NCI-H2196 treated with DMSO at 0.1 percent for 48 hours (cell line): ENCODE data around the gene C14orf39.
"Not testable (repeated sequence)": the region's sequence is repeated elsewhere in the genome, so short reads cannot be mapped to it uniquely, and the experiment has no call there.

Experiments
- DNase-seq: peaks from one replicate; lab custom pipeline; 2025; ENCODE audit not compliant: unreplicated experiment; lab: John Stamatoyannopoulos, UW

C14orf39 gene

GRCh38 chr14:60490270-60490669, 4.4 kb upstream of the C14orf39 start:
- DNase-seq: no peak

GRCh38 chr14:60488175-60488574, 2.3 kb upstream of the C14orf39 start:
- DNase-seq: no peak

GRCh38 chr14:60487211-60487610, 1.3 kb upstream of the C14orf39 start:
- no peak for DNase-seq

- no peak for DNase-seq
Observed at GRCh38 chr14:60485057-60485597, 736 bp downstream of the C14orf39 start.

- DNase-seq: no peak
Observed at GRCh38 chr14:60482743-60483142, 3.1 kb downstream of the C14orf39 start.

GRCh38 chr14:60480248-60480647, 5.6 kb downstream of the C14orf39 start:
- DNase-seq: not testable (repeated sequence)

GRCh38 chr14:60455875-60456274, 30.0 kb downstream of the C14orf39 start:
- DNase-seq: no peak

GRCh38 chr14:60430276-60430675, 55.6 kb downstream of the C14orf39 start:
- no peak for DNase-seq

GRCh38 chr14:60420050-60420449, 65.8 kb downstream of the C14orf39 start:
- DNase-seq: no peak

- not testable (repeated sequence) for DNase-seq
Observed at GRCh38 chr14:60397550-60397949, 88.3 kb downstream of the C14orf39 start.

- no peak for DNase-seq
Observed at GRCh38 chr14:60396718-60397343, 89.0 kb downstream of the C14orf39 start.
